PC-3 (cell line): Measurements from ENCODE around the gene SLC4A5.

Experiments
- CTCF ChIP-seq: fragments of 300-600 bp; sonication (generic); conservative IDR thresholded peaks from 2 replicates; pipeline ENCODE4 v1.5.1; 2017; ENCODE audit warnings: antibody characterized with exemption, low read depth, mild to moderate bottlenecking, low read length
- EZH2 ChIP-seq: fragments of 300-600 bp; sonication (generic); IDR thresholded peaks from one replicate; pipeline ENCODE4 v1.6.1; 2017; ENCODE audit warnings: antibody characterized with exemption, mild to moderate bottlenecking, low read length; ENCODE audit not compliant: unreplicated experiment
- EZH2phosphoT487 ChIP-seq: fragments of 300-600 bp; sonication (generic); IDR thresholded peaks from 2 replicates; pipeline ENCODE4 v1.6.1; 2018; ENCODE audit warnings: mild to moderate bottlenecking, antibody characterized with exemption, low read length, borderline replicate concordance

DNA sequence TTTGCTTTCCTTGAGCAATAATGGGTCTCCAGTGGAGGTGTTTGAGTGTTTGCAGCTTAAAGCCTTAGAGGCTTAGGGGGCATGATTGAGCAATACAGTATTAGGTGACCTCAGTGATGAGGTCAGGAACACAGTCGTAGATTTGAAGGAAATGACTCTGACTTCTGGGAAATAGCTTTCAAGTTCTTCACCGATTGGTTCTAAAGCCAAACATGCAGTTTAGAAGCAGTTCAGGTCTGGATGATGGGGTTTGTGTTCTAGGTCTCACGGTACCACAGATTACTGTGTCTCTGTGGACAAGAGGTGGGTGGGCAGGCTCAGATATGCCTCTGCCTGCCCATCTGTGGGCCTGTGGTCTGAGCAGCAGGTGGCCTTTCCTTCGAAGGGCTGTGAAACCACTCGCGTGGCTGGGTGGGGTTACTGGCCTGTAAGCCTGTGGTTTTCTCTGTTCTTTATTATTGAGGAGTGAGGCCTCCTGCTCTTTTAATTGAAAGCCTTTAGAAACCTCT is 137.0 kb downstream of the SLC4A5 start:
- TF ChIP-seq CTCF (no peak), EZH2 (no peak), EZH2phosphoT487 (no peak)
